GM18858 (cell line): ENCODE measurements around the gene MEGF9.
A peak's percentile ranks its signal among the peaks of the same experiment; 100 is the strongest.
"Not testable (repeated sequence)": the region's sequence is repeated elsewhere in the genome, so short reads cannot be mapped to it uniquely, and the experiment has no call there.

Experiments
- ATAC-seq: cut with Tn5 transposase; IDR thresholded peaks from one replicate; pipeline ENCODE4 v1.9.1; 2021; ENCODE audit not compliant: unreplicated experiment

The MEGF9 gene

DNA sequence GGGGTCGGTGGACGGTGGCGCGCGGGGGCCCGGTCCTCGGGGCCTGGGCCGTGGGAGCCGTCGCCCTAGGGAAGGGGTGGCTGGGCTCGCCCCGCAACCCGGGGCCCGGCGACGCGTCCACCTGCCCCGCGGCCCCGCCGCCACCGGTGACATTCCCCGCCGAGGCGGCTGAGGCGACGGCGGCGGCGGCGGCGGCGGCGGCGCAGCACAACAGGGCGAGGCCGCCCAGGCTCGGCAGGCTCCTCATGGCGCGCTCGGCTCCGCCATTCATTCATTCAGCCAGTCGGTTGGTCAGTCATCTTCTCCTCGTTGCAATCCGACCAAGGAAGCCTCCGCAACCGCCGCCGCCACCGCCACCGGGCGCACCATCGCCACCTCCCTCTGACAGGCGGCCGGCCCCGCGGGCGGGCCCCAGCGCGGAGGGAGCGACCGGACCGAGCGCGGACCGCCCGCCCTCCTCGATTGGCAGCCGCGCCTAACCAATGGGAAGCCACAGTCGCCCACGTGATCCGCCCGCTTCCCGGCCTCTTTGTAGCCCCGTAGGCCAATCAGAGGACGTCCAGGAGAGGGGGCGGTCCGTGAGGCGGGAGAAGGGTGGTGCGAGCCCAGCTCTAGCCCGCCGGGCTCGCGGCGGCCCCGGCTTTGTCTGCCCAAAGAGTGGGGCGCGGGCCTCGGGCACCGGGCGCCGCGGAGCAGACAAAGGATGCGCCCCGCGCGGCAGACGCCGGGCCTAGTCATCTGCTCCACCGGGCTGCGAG is at the start of gene MEGF9:
MEGF9 (minus strand) TSS at position 383 of the 758 bp plus-strand sequence; CDS start at position 271, 112 bp downstream.
- peak; percentile 85 for ATAC-seq

- ATAC-seq, result no peak
Observed at GRCh38 chr9:120761006-120761405, 46.7 kb upstream of the MEGF9 start.

DNA sequence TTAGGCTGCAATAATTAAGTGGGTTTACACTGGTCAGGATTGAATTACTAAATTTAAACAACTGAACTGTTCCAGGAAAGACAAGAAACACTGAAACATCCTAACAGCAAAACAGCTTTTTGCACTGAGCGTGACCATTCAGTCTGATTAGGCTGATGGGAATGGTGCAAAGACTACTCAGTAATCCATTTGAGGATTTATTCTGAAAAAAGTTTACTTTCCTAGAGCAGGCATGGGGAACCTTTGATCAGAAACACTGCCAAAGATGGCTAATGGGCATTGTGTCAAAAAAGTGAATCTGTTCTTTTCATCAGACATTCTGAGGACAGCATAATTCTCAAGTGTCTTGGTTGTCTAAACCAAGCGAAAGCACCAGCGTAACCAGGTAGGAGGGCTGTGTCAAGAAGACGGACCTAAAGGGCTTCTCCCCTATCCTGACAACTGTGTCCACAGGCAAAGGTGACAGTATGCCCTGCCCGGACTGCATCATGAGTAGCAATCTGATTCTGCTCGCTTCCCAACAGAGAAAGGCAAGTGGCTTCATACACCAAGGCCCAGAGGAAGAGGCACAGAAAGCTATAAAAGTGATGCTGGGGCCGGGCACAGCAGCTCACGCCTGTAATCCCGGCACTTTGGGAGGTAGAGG is 45.6 kb upstream of the MEGF9 start:
- ATAC-seq, result no peak

- ATAC-seq, result no peak
Observed at GRCh38 chr9:120758544-120758943, 44.3 kb upstream of the MEGF9 start.

DNA sequence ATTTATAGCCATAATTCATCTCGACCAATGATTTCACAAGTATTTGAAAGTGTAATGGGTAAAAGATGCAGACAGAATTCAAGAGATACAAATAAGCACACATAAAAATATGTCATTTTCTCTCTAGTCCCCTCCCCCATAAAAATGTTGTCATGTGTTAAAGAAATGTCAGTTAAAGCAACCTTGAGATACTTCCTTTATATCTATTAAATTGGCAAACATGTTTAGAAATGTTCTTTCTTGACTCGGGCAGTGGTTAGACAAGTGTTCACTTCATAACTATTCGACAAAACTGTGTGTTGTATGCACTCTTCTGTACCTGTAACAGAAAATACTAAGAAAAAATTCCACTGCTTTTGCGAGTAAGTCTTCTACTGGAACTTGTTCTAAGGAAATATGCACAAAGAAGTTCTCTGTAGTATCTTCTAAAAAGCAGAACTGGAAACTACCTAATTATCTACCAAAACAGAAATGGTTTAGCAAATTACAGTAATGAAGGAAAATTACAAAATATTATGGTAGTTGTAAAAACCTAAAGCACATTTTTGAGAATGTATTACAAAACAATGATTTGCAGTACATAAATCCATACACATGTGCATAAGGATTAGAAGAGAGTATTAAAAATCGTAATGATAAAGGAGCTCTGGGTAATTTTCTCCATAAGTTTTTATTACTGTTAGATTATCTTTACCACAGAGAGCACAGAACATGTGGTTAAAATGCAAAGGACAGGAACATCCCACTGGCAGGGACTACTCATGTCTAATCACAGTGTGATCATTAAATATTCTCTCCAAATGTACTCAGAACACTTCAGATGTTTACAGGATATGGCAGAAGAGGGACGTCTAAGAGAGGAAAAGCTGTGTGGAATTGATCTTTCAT is 43.0 kb upstream of the MEGF9 start:
- no peak for ATAC-seq

GRCh38 chr9:120756531-120756930 is 42.3 kb upstream of the MEGF9 start:
- no peak for ATAC-seq

DNA sequence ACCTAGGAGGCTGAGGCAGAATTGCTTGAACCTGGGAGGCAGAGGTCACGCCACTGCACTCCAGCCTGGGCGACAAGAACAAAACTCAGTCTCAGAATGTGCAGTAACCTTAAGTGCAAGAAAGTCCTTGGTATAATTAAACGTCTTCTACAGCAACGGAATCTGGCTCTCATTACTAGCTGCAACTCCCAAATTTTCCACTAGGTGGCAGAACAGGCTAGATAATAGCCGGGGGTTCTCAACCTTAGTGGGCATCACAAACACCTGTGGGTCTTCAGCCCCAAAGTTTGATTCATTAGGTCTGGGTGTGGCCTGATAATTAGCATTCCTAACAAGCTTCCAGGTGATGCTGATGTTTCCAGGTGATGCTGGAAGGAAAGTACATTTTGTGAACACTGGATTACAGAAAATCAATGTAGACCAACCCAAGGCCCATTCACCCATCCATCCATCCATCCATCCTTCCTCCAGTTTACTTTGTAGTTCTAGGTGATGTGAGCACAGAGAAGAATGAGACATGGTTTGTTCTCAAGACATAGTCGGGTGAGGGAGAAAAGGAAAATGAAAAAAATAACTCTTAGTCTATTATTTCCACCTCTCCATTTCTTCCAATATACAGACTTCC is 41.7 kb upstream of the MEGF9 start:
- no peak for ATAC-seq

DNA sequence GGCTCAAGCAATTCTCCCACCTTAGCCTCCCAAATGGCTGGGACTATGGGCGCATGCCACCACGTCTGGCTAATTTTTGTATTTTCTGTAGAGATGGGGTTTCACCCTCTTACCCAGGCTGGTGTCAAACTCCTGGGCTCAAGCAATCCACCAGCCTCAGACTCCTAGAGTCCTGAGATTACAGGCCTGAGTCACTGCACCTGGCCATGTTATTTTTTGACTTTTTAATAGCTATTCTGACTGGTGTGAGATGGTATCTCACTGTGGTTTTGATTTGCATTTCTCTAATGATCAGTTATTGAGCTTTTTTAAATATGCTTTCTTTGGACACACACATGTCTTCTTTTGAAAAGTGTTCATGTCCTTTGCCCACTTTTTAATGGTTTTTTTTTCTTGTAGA is 40.8 kb upstream of the MEGF9 start:
- no peak for ATAC-seq

DNA sequence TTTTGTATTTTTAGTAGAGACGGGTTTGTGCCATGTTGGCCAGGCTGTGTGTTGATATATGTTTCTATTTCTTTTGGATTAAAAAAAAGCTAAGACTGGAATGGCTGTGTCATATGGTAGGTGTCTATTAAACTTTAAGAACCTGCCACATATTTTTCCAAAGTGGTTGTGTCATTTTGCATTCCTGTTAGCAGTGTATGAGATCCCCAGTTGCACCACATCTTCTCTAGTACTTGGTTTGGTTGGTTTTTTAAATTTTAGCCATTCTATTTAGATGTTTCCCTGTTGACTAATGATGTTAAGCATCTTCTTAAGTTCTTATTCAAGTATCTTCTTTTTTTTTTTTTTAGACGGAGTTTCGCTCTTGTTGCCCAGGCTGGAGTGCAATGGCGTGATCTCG is 36.2 kb upstream of the MEGF9 start:
- ATAC-seq, result no peak

DNA sequence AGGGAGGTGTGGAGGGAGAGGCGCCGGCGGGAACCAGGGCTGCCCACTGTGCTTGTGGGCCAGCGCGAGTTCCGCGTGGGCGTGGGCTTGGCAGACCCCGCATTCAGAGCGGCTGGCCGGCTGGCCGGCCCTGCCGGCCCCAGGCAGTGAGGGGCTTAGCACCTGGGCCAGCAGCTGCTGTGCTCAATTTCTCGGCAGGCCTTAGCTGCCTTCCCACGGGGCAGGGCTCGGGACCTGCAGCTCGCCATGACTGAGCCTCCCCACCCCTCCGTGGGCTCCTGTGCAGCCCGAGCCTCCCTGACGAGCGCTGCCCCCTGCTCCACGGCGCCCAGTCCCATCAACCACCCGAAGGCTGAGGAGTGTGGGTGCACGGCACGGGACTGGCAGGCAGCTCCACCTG is 32.1 kb upstream of the MEGF9 start:
- not testable (repeated sequence) for ATAC-seq

GRCh38 chr9:120745278-120745677 is 31.0 kb upstream of the MEGF9 start:
- ATAC-seq, result no peak

DNA sequence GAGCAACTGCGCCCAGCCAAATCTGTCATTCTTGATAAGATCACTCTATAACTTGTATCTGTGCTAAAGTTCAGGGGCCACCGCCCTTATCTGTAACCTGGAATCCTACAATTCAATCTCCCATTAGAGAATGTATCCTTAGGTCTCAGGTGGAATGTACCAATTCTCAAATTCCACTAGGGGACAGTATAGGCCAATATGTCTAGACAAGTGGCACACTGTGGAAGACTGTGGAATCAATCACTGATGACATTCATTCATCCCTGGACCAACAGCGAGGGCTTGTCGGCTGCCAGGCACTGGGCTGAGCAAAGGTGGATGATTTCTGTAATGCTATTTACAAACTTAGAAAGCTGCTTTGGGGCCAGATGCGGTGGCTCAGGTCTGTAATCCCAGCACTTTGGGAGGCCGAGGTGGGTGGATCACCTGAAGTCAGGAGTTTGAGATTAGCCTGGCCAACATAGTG is 28.7 kb upstream of the MEGF9 start:
- no peak for ATAC-seq

DNA sequence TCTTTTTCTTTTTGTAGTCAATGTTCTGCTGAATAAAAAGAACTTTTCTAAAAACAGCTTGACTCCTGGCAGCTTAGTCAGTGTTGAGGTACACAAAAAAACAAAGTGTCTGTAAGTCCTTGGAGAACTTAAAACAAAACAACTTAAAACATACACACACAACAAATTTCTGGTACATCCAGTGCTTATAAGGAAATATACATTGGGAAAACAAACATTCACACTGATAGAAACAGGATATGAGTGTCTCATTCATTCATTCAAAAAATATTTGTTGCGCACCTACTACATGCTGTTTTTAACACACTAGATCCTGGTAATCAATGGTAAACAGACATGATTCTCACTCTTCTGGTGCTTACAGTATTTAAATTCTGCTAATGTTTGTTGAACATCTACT is 27.4 kb upstream of the MEGF9 start:
- no peak for ATAC-seq

DNA sequence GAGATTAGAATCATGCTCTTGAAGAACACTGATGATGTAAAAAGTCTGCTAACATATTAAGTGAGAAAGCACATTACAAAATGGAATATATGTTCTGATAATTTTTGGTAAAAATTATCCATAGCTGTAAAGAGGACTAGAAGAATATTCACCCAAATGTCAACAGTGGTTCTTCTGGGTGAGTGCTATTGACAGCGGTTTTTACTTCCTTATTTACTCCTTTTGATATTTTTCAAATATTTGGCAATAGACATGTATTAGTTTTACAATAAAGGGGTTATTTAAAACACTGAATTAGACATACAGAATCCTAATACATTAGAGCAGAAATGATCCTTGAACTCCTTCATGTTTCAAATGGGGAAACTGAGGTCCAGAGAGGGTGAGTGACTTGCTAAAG is 26.9 kb upstream of the MEGF9 start:
- no peak for ATAC-seq

- ATAC-seq, result no peak
Observed at GRCh38 chr9:120740132-120740531, 25.9 kb upstream of the MEGF9 start.

- ATAC-seq, result no peak
Observed at GRCh38 chr9:120737416-120738165, 23.3 kb upstream of the MEGF9 start.

GRCh38 chr9:120736881-120737280 is 22.6 kb upstream of the MEGF9 start:
- ATAC-seq, result no peak

GRCh38 chr9:120735415-120736126 is 21.3 kb upstream of the MEGF9 start:
- ATAC-seq, result no peak

- ATAC-seq, result no peak
Observed at GRCh38 chr9:120734607-120735410, 20.5 kb upstream of the MEGF9 start.
